ENCODE data around the gene ZDHHC14. TPM values are rescaled to one million over a fixed set of nuclear protein-coding genes. Genes with fewer than 3 reads are reported as not detected.

The ZDHHC14 gene
- total RNA-seq, 2 experiments from 2014 or later: 1.3 to 1.6 TPM

GRCh38 chr6:157551041-157551832, 170.2 kb downstream of the ZDHHC14 start:
- POLR2A ChIA-PET: no interaction called here
- Histone ChIP-seq H3K27ac (ENCODE audit: low read depth in 1 of 2, low read length in 2 of 2) (peak overlapping the region in 1 of 2 donors; percentile 69), H3K4me1 (ENCODE audit: insufficient read depth, low read length) (peaks cover 28% of the 10 kb centered on the region), H3K4me3 (ENCODE audit: low read length) (no peak overlapping the region), H3K36me3 (ENCODE audit: insufficient read depth, low read length) (no peaks in the 10 kb centered on the region), H3K27me3 (ENCODE audit: control insufficient read depth in 1 of 2, insufficient read depth in 2 of 2, low read length in 2 of 2) (no peaks in the 10 kb centered on the region), H3K9me3 (ENCODE audit: control insufficient read depth in 1 of 2, insufficient read depth in 1 of 2, low read length in 2 of 2) (no peaks in the 10 kb centered on the region)
- TF ChIP-seq, protein P1, sequence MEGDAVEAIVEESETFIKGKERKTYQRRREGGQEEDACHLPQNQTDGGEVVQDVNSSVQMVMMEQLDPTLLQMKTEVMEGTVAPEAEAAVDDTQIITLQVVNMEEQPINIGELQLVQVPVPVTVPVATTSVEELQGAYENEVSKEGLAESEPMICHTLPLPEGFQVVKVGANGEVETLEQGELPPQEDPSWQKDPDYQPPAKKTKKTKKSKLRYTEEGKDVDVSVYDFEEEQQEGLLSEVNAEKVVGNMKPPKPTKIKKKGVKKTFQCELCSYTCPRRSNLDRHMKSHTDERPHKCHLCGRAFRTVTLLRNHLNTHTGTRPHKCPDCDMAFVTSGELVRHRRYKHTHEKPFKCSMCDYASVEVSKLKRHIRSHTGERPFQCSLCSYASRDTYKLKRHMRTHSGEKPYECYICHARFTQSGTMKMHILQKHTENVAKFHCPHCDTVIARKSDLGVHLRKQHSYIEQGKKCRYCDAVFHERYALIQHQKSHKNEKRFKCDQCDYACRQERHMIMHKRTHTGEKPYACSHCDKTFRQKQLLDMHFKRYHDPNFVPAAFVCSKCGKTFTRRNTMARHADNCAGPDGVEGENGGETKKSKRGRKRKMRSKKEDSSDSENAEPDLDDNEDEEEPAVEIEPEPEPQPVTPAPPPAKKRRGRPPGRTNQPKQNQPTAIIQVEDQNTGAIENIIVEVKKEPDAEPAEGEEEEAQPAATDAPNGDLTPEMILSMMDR (IDR thresholded peaks at IDR 0.05): no peak
- ATAC-seq (ENCODE audit: poor library complexity) (no peak), DNase-seq (no peak)
- Mint-ChIP-seq H3K27me3 (peaks cover 4% of the 10 kb centered on the region), H3K36me3 (ENCODE audit: low read depth) (no peaks in the 10 kb centered on the region), H3K4me3 (no peak overlapping the region), H3K27ac (no peak overlapping the region), H3K4me1 (ENCODE audit: low read depth) (peaks cover 24% of the 10 kb centered on the region), H3K9me3 (peaks cover 2% of the 10 kb centered on the region)
- CTCF ChIA-PET: no interaction called here
- intact Hi-C loops (cut with DNase I, micrococcal nuclease): no loop called here

GRCh38 chr6:157552081-157552747, 171.2 kb downstream of the ZDHHC14 start:
- no peaks in the 10 kb centered on the region for H3K36me3 ChIP-seq (ENCODE audit: insufficient read depth, low read length)
- CTCF ChIA-PET: no interaction called here
- Mint-ChIP-seq H3K4me1 (ENCODE audit: low read depth) (peaks cover 24% of the 10 kb centered on the region), H3K27me3 (peaks cover 4% of the 10 kb centered on the region), H3K27ac (no peak overlapping the region), H3K9me3 (no peaks in the 10 kb centered on the region), H3K4me3 (no peak overlapping the region), H3K36me3 (ENCODE audit: low read depth) (no peaks in the 10 kb centered on the region)
- H3K4me1 ChIP-seq (ENCODE audit: insufficient read depth, low read length): peaks cover 28% of the 10 kb centered on the region
- H3K9me3 ChIP-seq (ENCODE audit: control insufficient read depth in 1 of 2, insufficient read depth in 1 of 2, low read length in 2 of 2): no peaks in the 10 kb centered on the region
- no peak overlapping the region for H3K4me3 ChIP-seq (ENCODE audit: low read length)
- H3K27me3 ChIP-seq (ENCODE audit: control insufficient read depth in 1 of 2, insufficient read depth in 2 of 2, low read length in 2 of 2): no peaks in the 10 kb centered on the region
- DNase-seq (no peak), ATAC-seq (ENCODE audit: poor library complexity) (no peak)
- TF ChIP-seq, protein P1 (IDR thresholded peaks at IDR 0.05): no peak
- POLR2A ChIA-PET: no interaction called here
- intact Hi-C loops (cut with DNase I, micrococcal nuclease): no loop called here
- no peak overlapping the region for H3K27ac ChIP-seq (ENCODE audit: low read depth in 1 of 2, low read length in 2 of 2)

- Mint-ChIP-seq H3K27me3 (peaks cover 4% of the 10 kb centered on the region), H3K4me3 (no peak overlapping the region), H3K4me1 (ENCODE audit: low read depth) (peaks cover 24% of the 10 kb centered on the region), H3K27ac (no peak overlapping the region), H3K9me3 (no peaks in the 10 kb centered on the region), H3K36me3 (ENCODE audit: low read depth) (no peaks in the 10 kb centered on the region)
- Histone ChIP-seq H3K27me3 (ENCODE audit: control insufficient read depth in 1 of 2, insufficient read depth in 2 of 2, low read length in 2 of 2) (no peaks in the 10 kb centered on the region), H3K27ac (ENCODE audit: low read depth in 1 of 2, low read length in 2 of 2) (no peak overlapping the region), H3K9me3 (ENCODE audit: control insufficient read depth in 1 of 2, insufficient read depth in 1 of 2, low read length in 2 of 2) (no peaks in the 10 kb centered on the region), H3K4me3 (ENCODE audit: low read length) (no peak overlapping the region), H3K4me1 (ENCODE audit: insufficient read depth, low read length) (peaks cover 28% of the 10 kb centered on the region), H3K36me3 (ENCODE audit: insufficient read depth, low read length) (no peaks in the 10 kb centered on the region)
- POLR2A ChIA-PET: no interaction called here
- TF ChIP-seq, protein P1 (IDR thresholded peaks at IDR 0.05): no peak
- ATAC-seq (ENCODE audit: poor library complexity) (no peak), DNase-seq (no peak)
- CTCF ChIA-PET: no interaction called here
- intact Hi-C loops (cut with DNase I, micrococcal nuclease): no loop called here
These were observed 172.0 kb downstream of the ZDHHC14 start for GRCh38 chr6:157552820-157553485.
